Astrocyte of the cerebellum (primary cell): ENCODE measurements around the gene SYCP2.
A peak's percentile ranks its signal among the peaks of the same experiment; 100 is the strongest.

ENCODE experiments used
- DNase-seq: peaks from one replicate; pipeline ENCODE4 v3.0.0-alpha.2; 2011; ENCODE audit warnings: low read depth
- H3K4me3 ChIP-seq: 2 replicates; pipeline ENCODE4 v1.5.1; 2011; ENCODE audit warnings: mild to moderate bottlenecking, low read depth, low read length, moderate library complexity
- CTCF ChIP-seq: IDR thresholded peaks from 2 replicates; pipeline ENCODE4 v1.5.1; 2012; ENCODE audit warnings: low read length, low read depth, moderate library complexity, mild to moderate bottlenecking; ENCODE audit errors: missing control alignments
- in situ Hi-C: cut with HindIII; loops from 2 replicates; pipeline ENCODE4 v1.10.0; 2017; ENCODE audit warnings: low sequenced_read_pairs

The SYCP2 gene

GRCh38 chr20:59850018-59850641, 83.3 kb downstream of the SYCP2 start:
- DNase-seq: peak; percentile 35
- H3K4me3 ChIP-seq: no peak overlapping the region
- TF ChIP-seq CTCF: peak; percentile 56
- in situ Hi-C loops: no loop called here

GRCh38 chr20:59848182-59848581, 85.3 kb downstream of the SYCP2 start:
- no peak overlapping the region for H3K4me3 ChIP-seq
- no peak for TF ChIP-seq CTCF
- no peak for DNase-seq
- in situ Hi-C loops: no loop called here

GRCh38 chr20:59845472-59845871, 88.0 kb downstream of the SYCP2 start:
- in situ Hi-C loops: no loop called here
- no peak for DNase-seq
- H3K4me3 ChIP-seq: no peak overlapping the region
- no peak for TF ChIP-seq CTCF

- H3K4me3 ChIP-seq: no peak overlapping the region
- no peak for TF ChIP-seq CTCF
- DNase-seq: no peak
- in situ Hi-C loops: no loop called here
Observed at GRCh38 chr20:59839400-59839799, 94.0 kb downstream of the SYCP2 start.

GRCh38 chr20:59837623-59838394, 95.6 kb downstream of the SYCP2 start:
- H3K4me3 ChIP-seq: no peak overlapping the region
- TF ChIP-seq CTCF: no peak
- DNase-seq: no peak
- in situ Hi-C loops: no loop called here

- no peak for DNase-seq
- TF ChIP-seq CTCF: no peak
- no peak overlapping the region for H3K4me3 ChIP-seq
- in situ Hi-C loops: no loop called here
Observed at GRCh38 chr20:59836767-59837166, 96.7 kb downstream of the SYCP2 start.
